GM19452 (cell line): Measurements from ENCODE around the gene CCDC69.
A peak's percentile ranks its signal among the peaks of the same experiment; 100 is the strongest.

Source experiments
- ATAC-seq: cut with Tn5 transposase; IDR thresholded peaks from one replicate; pipeline ENCODE4 v1.9.1; 2021; ENCODE audit not compliant: unreplicated experiment

Gene CCDC69

DNA sequence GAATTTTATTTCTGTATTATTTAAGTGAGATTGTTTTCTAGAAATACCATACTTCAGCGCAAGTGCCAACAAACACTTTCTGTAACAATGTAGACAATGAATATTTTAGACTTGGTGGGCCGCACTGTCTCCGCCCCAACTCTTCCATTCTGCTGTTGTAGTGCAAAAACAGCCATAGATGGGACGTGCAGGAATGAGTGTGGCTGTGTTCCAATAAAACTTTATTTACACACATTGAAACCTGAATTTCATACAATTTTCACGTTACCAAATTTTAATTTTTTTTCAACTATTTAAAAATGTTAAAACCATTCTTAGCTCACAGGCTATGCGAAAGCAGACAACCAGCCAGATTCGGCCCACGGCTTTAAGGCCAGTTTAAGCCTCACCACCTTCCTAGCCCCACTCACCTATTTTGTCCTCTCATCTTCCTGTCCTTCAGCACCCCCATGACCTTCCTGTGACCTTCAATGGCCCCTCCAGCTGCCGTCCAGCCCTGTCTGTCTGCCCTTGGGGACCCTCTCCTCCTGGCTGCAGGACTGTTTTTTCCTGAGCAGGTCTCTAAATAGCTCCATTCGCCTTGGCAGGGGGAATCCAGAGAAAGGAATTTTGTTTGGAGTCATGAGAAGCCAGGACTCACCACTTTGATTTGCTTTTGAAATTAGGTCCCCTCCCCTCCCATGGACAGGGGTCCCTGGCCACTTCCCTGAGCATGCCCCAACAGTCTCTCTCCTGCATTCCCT lies 55.1 kb downstream of the CCDC69 start:
- ATAC-seq, result no peak

DNA sequence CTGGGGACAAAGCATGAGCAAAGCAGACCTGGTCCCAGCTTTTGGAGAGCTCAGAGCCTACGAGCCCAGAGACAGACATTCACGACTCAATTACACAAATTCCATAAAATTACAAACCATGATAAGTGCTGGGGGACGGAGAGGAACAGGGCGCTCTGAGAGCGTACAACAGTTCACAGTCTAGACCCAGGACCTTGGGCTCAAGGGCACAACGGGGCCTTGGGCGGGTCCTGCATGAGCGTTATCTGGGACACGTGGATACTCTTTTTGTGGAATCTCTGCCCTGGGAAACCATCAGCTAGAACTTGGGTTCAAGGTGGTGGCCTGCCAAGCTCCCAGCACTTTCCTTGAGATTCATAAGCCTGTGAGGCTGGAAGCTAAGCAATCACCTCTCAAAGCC lies 56.9 kb downstream of the CCDC69 start:
- no peak for ATAC-seq

DNA sequence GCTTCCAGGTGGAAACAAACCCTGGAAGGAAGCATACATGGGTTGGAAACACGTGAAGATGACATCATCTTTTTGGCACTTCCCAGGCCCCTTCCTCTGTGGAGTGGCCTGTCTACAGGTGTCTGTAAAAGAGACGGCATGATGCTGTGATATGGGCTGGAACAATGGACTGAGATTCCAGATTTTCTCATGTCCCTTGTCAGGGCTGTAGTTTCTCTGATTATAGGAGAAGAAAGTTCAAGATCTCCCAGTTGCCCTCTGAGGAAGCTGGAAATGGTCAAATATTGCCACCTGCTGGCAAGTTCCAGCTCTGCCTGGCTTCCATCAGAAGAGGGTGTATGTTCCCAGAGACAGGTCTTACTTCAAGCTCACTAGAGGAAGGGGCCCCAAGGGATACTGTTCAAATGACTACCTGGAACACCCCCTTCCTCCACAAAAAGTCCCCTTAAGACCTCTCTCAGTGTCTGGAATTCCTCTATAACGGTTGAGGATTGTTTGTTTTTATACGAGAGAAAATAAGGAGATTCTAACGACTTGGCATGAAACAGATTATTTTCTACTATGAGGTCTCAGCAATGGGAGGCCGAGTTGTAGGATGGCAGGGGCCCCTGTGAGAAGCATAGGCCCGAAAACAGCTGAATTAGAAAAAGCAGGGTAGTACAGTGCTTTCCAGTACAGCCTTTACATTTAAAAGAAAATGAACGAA lies 59.1 kb downstream of the CCDC69 start:
- ATAC-seq, result peak; percentile 79

DNA sequence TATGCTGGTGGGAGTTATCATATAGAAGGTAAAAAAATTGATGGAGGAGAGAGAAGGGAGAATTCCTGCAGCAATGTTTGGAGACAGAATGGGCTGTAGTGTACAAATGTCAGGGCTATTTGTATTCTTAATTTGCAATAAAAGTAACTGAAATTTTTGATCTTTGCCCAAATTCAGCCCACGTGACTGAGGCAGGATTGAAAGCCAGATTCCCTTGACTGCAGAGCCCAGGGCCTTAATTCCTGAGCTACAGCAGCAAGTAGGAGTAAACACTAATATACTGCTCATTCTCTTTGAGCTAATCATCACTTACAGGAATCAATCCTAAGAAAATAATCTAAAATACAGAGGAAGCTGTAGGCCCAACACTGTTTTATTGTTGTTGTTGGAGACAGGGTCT lies 61.1 kb downstream of the CCDC69 start:
- no peak for ATAC-seq

DNA sequence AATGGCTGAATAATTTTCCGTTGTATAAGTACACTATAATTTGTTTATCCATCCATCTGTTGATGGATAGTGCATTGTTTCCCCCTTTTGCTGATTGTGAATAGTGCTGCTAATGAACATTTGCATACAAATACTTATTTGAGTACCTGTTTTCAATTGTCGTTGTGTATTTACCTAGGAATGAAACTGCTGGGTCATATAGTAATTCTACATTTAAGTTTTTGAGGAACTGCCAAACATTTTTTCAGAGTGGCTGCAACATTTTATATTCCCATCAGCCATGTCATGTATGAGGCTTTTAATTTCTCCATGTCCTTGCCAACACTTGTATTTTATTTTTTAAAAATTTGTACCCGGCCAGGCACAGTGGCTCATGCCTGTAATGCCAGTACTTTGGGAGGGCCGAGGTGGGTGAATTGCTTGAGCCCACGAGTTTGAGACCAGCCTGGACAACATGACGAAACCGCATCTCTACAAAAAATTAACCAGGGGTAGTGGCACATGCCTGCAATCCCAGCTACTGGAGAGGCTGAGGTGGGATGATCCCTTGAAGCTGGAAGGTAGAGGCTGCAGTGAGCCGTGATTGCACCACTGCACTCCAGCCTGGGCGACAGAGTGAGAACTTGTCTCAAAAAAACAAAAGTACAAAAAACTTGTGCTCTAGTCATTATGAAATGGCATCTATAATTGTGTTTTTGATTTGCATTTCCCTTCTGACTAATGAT lies 64.1 kb downstream of the CCDC69 start:
- ATAC-seq, result no peak

DNA sequence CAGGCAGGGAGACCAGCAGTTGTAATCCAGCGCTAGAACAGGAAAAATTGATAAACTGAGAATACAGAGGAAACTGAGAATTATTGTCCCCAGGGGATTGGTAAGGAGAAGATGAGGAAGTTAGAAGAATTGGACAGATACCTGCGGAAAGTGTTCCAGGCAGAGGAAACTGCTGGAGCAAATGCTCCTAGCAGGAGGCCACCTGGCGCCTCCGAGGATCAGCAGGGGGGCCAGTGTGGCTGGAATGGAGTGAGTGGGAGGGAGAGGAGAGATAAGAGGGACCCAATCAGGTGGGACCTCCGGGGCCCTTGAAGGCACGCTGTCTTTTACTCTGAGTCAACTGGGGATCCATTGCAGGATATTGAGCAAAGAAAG lies 65.6 kb downstream of the CCDC69 start:
- ATAC-seq, result no peak

DNA sequence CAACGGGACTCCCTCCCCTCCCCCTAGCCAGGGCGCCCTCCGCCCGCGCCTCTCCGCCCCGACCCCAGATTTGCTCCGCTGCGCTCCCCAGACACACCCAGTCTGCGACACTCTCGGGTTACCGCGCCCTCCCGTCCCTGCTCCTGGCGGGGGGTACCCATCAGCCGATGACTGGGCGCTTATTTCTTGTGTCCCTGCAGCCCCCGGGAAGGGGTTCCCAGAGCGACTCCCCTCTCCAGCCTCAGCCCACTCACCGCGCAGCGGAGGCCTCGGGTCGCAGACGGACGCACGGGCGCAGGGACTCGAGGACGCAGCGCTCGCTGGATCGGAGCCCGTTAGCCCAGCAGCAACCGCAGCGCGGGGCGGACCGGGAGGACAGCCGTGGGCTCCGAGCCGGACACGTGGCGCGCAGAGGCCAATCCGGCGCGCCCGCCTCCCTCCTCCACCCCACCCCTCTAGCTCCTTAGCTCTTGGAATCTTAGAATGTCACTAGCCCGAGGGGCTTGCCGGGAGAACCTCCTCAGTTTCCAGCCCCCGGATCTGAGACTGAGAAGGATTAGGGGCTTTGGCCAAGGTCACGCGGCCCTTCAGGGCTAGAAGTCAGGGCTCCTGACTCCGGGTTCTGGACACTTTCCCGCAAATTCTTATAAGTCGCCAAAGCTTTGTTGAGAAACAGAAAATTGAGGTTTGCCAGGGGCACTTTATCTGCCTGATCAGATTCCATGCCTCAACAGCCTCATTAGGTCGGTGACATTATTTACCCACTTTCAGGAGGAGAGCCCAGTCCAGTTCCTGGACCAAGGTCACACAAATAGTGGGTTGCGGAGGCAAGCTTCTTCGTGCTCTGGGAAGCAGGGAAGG lies 66.2 kb downstream of the CCDC69 start, which contains the start of gene ANXA6:
TSS of gene ANXA6 (minus strand) at position 354 of the 861 bp plus-strand sequence. CDS start 9,878 bp downstream, outside the sequence.
- peak; percentile 41 for ATAC-seq

DNA sequence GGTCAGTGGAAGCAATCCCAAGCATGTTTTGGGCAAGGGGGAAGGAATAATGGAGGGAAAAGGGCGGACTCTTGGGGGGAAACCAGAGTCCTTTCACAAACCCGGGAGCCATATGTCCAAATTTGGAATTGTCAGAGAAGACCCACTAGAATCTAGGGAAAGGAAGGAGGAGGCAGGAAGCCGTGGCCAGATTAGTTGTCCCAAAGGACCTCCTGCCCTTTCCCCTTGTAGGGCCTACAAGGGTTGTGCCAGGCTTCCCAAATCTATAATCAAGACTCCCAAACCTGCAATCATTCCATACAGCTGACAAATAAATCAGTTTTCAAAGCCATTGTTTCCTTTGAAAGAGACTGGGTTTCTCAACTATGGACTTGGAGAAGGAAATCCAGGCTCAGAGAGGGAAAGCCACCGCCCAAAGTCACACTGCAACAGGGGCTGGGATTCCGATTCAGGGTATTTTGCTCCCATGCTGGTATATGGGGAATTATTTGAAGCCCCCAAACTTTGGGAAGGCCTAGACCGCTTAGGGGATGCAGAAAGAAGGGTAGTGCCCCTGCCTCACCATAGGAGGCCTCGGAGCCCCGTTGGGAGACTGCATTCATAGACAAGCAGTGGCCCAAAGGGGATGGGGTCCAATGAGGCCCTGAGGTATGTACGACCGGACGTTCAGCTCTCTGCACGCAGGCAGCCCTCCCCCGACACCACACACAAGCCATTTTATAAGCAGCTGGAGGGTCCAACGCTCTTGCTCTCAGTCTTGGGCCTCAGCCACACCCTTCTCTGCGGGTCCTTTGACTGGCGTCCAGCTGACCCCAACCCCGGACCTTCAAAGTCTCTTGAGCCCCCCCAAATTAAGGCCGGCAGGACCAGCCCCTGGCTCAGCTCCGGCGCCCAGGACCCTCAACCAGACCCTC lies 67.1 kb downstream of the CCDC69 start:
- peak; percentile 26 for ATAC-seq

DNA sequence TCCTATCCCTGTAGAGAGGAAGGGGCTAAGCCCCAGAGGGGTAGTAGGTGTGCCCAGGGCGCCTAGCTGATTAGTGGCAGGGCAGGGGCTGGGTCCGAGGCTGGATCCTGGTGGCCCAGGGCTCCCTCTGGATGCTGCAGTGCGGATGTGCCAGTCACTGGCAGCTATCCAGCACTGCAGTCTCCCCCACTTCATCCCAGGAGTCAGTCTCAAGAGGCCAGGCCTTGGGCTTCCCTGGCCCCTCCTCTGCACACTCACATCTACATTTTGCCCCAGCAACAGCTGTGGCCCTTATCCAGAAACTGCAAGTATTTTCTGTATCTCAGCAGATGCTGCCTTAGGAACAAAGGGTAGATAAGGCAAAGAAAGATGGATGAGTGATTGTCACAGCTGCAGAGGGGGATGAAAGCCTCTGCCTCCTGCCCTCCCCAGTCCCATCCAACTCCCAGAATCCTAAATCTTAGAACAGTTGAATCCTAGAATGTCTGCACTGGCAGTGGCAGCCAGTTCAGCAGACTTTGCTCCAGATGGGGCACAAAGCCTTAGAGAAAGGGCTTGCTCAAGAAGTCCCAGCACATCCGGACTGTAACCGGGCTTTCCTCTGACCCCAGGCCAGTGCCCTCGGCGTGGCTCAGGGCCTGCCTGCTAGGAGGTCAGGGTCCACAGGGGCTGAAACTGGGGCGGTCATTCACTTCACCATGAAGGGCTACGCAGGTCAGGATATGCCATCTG lies 68.0 kb downstream of the CCDC69 start:
- ATAC-seq, result peak; percentile 21

DNA sequence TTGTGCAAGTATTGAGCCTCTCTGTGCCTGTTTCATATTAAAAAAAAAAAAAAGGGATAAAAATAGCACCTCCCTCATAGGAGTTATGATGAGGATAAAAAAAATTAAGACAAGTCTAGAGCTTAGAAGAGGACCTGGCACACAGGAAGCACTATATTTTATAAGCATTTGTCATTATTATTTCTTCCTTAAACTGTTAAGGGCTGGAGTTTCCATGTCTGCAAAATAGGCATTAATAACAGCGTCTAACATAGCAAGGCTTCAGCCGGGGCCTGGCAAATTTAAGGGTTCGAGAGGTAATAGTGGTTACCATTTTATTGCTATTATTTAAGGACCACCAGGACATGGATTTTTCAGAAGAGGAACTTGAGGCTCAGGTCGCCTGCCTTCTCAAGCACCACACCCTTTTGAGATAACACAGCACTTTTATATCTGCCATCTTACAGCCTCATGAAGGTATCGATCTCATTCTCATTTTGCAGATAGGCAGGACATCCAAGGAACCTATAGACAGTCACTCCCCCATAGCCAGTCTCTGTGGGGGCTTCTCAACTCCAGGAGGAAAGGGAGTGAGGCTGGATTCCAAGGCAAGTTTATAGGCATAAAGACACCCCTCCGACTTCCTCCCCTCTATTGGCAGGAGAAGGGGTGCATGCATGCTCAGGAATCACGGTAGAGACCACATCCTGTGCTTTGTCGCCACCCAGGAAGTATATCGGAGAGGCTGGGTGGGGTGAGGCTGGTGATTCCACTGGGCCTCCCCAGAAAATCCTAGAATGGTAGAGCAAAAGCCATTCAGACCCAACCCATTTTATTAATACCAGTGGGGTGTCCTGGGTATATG lies 68.7 kb downstream of the CCDC69 start:
- ATAC-seq, result peak; percentile 29

DNA sequence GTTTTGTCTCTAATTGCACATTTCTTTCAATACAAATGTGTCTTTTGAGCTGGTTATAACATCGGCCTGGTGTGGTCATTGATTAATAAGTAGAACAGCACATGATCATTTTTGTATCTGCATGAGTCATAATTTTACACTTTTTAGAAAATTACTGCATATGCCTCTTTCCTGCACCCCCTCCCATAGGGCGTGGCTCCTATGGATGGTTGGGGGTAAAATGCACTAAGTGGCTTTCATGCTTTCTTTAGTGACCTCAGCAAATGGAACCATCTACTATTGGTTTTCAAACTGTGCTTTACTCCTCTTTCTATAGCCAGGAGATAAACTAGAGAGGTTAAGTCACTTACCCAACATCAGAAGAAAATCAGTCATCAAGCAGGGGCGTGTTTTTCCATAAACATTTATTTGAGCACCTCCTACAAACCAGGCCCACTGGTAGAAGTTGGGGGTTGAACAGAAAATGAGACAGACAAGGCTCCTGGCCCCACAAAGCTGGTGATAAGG lies 70.1 kb downstream of the CCDC69 start:
- no peak for ATAC-seq

DNA sequence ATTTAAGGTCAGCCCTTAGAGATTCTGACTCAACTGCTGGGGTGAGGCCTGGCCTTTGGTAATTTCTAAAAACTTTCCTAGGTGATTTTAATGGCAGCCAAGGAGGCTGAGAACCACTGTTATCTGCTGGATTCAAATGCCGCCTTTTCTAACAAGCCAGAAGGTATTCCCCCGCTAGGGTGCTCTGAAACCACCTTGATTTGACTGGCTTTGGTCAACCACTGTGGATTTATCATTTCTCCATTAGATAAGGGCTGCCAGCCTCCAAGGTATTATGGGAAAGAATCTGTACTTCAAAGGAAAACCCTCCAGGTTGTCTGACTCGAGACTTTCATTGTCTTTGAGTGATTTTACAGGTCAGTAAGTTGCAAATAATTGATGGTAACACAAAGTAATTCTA lies 70.6 kb downstream of the CCDC69 start:
- no peak for ATAC-seq

DNA sequence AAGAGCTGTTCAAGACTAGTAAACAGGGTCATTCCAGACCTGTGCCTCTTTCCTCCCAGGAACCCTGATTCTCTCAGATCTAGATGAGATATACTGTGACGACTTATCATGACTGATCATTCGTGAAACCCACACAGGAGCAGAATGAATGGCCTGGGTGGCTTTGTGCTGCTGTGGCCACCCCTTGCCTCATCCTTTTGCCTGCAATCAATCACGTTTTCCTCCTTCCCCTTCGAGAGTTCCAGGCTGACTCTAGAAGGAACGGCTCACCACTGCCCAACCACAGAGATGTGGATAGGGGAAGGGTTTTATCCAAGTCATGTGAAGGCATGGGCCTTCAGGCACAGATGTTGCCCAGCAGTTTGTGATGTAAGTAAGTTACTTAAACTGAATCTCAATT lies 72.1 kb downstream of the CCDC69 start:
- ATAC-seq, result peak; percentile 48

DNA sequence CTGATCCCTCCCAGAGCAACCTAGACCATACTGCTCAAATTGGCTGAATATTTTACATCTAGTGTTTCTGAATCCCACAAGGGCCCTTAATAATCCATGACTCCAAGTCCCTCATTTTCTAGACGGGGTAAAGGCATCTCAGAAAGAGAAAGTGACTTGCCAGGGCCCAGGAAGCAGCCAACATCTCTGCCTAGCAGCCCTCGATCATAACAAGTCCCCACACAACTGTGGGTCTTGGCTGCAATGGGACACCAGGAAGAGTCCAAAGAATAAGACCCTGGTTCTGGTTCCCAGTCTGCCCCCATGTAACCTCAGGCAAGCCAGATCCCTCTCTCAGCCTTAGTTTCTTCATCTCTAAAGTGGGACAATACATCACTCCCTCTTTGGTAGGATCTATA lies 72.6 kb downstream of the CCDC69 start:
- no peak for ATAC-seq

DNA sequence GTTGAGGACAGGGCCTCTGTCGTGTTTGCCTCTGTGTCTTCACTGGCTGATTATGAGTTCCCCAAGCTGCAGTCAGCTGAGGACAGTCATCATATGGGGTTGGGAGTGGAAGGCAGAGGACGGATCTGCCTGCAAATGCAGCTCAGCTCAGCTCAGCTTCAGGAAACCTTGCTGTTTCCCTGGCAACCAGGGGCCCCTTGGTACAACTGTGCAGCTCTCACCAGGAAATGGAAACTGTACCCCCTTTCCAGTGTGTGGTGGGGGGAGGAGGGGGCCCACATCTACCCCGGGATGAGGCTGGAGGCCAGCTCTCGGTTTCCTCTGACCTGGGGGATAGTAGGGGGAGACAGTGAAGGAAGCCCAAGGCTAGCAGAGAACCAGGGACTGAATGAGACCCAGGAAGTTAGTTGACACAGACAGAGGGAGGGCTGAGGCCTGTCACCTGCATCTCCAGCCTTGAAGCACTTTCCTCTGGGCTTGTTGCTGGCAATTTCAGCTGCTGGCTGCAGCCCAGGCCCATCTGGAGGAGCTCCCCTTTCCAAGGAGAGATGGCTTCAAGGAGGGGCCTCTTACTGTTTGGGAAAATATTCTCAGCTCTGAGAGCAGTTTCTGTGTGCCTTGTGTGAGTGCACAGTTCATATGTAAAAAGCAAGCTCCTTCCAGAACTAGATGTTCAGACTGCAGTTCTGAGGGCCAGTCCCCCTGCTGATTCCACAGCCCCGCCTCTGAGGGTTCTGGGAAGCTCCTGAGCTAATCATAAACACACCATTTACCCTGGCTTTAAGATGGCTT lies 73.2 kb downstream of the CCDC69 start:
- ATAC-seq, result peak; percentile 43

DNA sequence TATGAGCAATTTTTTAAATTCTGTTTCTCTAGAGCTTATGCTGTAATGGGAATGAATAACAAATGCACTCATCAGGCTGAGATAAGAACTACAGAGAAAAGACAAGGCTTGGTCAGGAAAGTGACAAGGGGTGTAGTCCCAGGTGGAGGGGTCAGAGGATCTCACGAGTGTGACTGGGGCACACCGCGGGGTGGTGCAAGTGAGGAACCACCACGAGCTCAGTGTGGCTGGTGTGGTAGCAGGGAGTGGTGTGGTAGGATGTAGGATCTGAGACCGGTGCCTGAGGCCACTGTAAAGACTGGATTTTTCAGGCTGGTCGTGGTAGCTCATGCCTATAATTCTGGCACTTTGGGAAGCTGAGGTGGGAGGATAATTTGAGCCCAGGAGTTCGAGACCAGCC lies 75.3 kb downstream of the CCDC69 start:
- no peak for ATAC-seq

DNA sequence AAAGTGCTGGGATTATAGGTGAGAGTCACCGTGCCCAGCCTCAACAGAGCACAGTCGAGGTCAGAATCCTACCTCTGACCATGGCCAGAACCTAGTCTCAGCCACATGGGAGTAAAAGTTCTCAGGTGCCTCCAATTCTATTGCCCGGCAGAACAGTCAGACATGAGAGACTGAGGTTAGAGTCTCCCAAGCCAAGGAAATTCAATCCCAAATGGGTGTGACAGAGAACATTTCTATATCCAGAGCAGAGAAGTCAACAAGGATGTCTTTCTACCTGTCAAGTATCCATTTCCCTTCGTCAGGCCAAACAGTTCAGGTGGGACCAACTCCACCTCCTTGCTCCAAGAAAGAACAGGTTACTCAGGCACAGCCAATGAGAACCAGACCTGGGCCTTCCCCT lies 76.9 kb downstream of the CCDC69 start:
- ATAC-seq, result no peak
